GM19099 (cell line): ENCODE results near the gene PLXNA4.

Source experiments
- POLR2A ChIP-seq: IDR thresholded peaks from 3 replicates; pipeline ENCODE4 v1.6.1; 2011; ENCODE audit warnings: low read depth; ENCODE audit not compliant: insufficient read length; ENCODE audit errors: extremely low read depth

The PLXNA4 gene

GRCh38 chr7:132347123-132347522 lies 229.1 kb downstream of the PLXNA4 start:
- TF ChIP-seq POLR2A, result no peak

GRCh38 chr7:132345543-132346129 lies 230.6 kb downstream of the PLXNA4 start:
- TF ChIP-seq POLR2A, result no peak

GRCh38 chr7:132345030-132345429 lies 231.2 kb downstream of the PLXNA4 start:
- no peak for TF ChIP-seq POLR2A

- TF ChIP-seq POLR2A, result no peak
Observed at GRCh38 chr7:132343199-132343598, 233.1 kb downstream of the PLXNA4 start.

GRCh38 chr7:132337450-132338080 lies 238.7 kb downstream of the PLXNA4 start:
- no peak for TF ChIP-seq POLR2A

GRCh38 chr7:132336797-132337196 lies 239.5 kb downstream of the PLXNA4 start:
- no peak for TF ChIP-seq POLR2A

GRCh38 chr7:132333301-132333700 lies 243.0 kb downstream of the PLXNA4 start:
- no peak for TF ChIP-seq POLR2A

GRCh38 chr7:132328760-132329159 lies 247.5 kb downstream of the PLXNA4 start:
- TF ChIP-seq POLR2A, result no peak

GRCh38 chr7:132328047-132328620 lies 248.1 kb downstream of the PLXNA4 start:
- TF ChIP-seq POLR2A, result no peak

GRCh38 chr7:132326878-132327589 lies 249.2 kb downstream of the PLXNA4 start:
- TF ChIP-seq POLR2A, result no peak

GRCh38 chr7:132322970-132323369 lies 253.3 kb downstream of the PLXNA4 start:
- no peak for TF ChIP-seq POLR2A

GRCh38 chr7:132321387-132321786 lies 254.9 kb downstream of the PLXNA4 start:
- no peak for TF ChIP-seq POLR2A

GRCh38 chr7:132319481-132319880 lies 256.8 kb downstream of the PLXNA4 start:
- no peak for TF ChIP-seq POLR2A

- no peak for TF ChIP-seq POLR2A
Observed at GRCh38 chr7:132318352-132319318, 257.6 kb downstream of the PLXNA4 start.
